HepG2 (cell line): Measurements from ENCODE around the gene HEATR5B. TPM values are rescaled to one million over a fixed set of nuclear protein-coding genes. Genes with fewer than 3 reads are reported as not detected.

Source experiments
- ATF7 ChIP-seq, 2 experiments: fragments of 450-650 bp in 1 of 2; sonication (generic) in 1 of 2; formaldehyde crosslinking in 1 of 2; IDR thresholded peaks; 2 replicates each; pipeline versions ENCODE4 v1.4.0 to v1.6.1; 2016 to 2020; ENCODE audit warnings: antibody characterized with exemption in 1 of 2, mild to moderate bottlenecking in 1 of 2, missing genetic modification reagents in 1 of 2
- CBX2 ChIP-seq, 2 experiments: fragments of 200-600 bp in 1 of 2; sonication (generic); formaldehyde crosslinking in 1 of 2; IDR thresholded peaks; 2 replicates each; pipeline versions ENCODE4 v1.7.0 to v1.8.1; 2018 to 2022; ENCODE audit warnings: low read depth in 2 of 2, low read length in 1 of 2, mild to moderate bottlenecking in 1 of 2, missing genetic modification reagents in 1 of 2
- DPF2 ChIP-seq: sonication (generic); formaldehyde crosslinking; IDR thresholded peaks from 2 replicates; pipeline ENCODE4 v1.4.0; 2020; ENCODE audit warnings: mild to moderate bottlenecking, low read depth, missing genetic modification reagents, borderline replicate concordance
- ELF1 ChIP-seq: sonication (generic); formaldehyde crosslinking; IDR thresholded peaks from 2 replicates; pipeline ENCODE4 v1.4.0; 2020; ENCODE audit warnings: missing genetic modification reagents
- GFI1 ChIP-seq: sonication (generic); formaldehyde crosslinking; IDR thresholded peaks from 2 replicates; pipeline ENCODE4 v1.5.0; 2020; ENCODE audit warnings: missing genetic modification reagents, mild to moderate bottlenecking, borderline replicate concordance
- HOXA9 ChIP-seq: sonication (generic); formaldehyde crosslinking; IDR thresholded peaks from 2 replicates; pipeline ENCODE4 v1.8.1; 2022; ENCODE audit warnings: missing genetic modification reagents, mild to moderate bottlenecking, moderate library complexity, borderline replicate concordance
- IRF9 ChIP-seq: sonication (generic); formaldehyde crosslinking; IDR thresholded peaks from 2 replicates; pipeline ENCODE4 v1.8.0; 2022; ENCODE audit warnings: missing genetic modification reagents, mild to moderate bottlenecking, borderline replicate concordance
- MAZ ChIP-seq, 2 experiments: sonication (generic) in 1 of 2; formaldehyde crosslinking in 1 of 2; IDR thresholded peaks; 2 replicates each; pipeline versions ENCODE4 v1.5.0 to v1.6.1; 2012 to 2020; ENCODE audit warnings: low read depth in 2 of 2, mild to moderate bottlenecking in 2 of 2, borderline replicate concordance in 1 of 2, improper control_type of control experiment in 1 of 2, low read length in 1 of 2, missing genetic modification reagents in 1 of 2, moderate library complexity in 1 of 2
- NR2F1 ChIP-seq, 2 experiments: fragments of 450-650 bp in 1 of 2; formaldehyde crosslinking in 1 of 2; IDR thresholded peaks; 2 replicates each; pipeline versions ENCODE4 v1.5.0 to v1.6.1; 2016 to 2020; ENCODE audit warnings: mild to moderate bottlenecking in 1 of 2, missing compliant biosample characterization in 1 of 2, missing genetic modification reagents in 1 of 2, moderate library complexity in 1 of 2
- RBM22 ChIP-seq: fragments of 200-400 bp; formaldehyde crosslinking; optimal IDR thresholded peaks from 2 replicates; pipeline ENCODE3; 2017; ENCODE audit warnings: mild to moderate bottlenecking, low read length, moderate library complexity
- RFX1 ChIP-seq: fragments of 450-650 bp; IDR thresholded peaks from 2 replicates; pipeline ENCODE4 v1.6.1; 2017
- XBP1 ChIP-seq: sonication (generic); formaldehyde crosslinking; IDR thresholded peaks from 2 replicates; pipeline ENCODE4 v1.5.0; 2020; ENCODE audit warnings: missing genetic modification reagents
- ZFP82 ChIP-seq: sonication (generic); formaldehyde crosslinking; IDR thresholded peaks from 2 replicates; pipeline ENCODE4 v1.5.1; 2020; ENCODE audit warnings: mild to moderate bottlenecking, missing genetic modification reagents, borderline replicate concordance
- ZNF296 ChIP-seq: sonication (generic); formaldehyde crosslinking; conservative IDR thresholded peaks from 2 replicates; pipeline ENCODE4 v1.5.0; 2020; ENCODE audit warnings: mild to moderate bottlenecking, missing genetic modification reagents
- ZNF510 ChIP-seq: sonication (generic); formaldehyde crosslinking; IDR thresholded peaks from 2 replicates; pipeline ENCODE4 v1.4.0; 2020; ENCODE audit warnings: low read depth, mild to moderate bottlenecking, missing genetic modification reagents
- ZNF556 ChIP-seq: sonication (generic); formaldehyde crosslinking; IDR thresholded peaks from 2 replicates; pipeline ENCODE4 v1.4.0; 2020; ENCODE audit warnings: mild to moderate bottlenecking, missing genetic modification reagents, borderline replicate concordance
- ZNF703 ChIP-seq: sonication (generic); formaldehyde crosslinking; IDR thresholded peaks from 2 replicates; pipeline ENCODE4 v1.5.1; 2020; ENCODE audit warnings: missing genetic modification reagents, mild to moderate bottlenecking, moderate library complexity, borderline replicate concordance
- ZNF709 ChIP-seq: sonication (generic); formaldehyde crosslinking; IDR thresholded peaks from 2 replicates; pipeline ENCODE4 v1.5.0; 2020; ENCODE audit warnings: mild to moderate bottlenecking, missing genetic modification reagents
- polyA plus RNA-seq, 8 experiments: library from polyadenylated mRNA; depleted of rRNA in 3 of 8; stranded (reverse) in 7 of 8; unstranded in 1 of 8; fragments of >200 nt; fragmentation: Illumina TruSeq in 4 of 8; extraction: Trizol in 4 of 8; gene quantifications; 2 replicates each; pipeline versions ENCODE4 v1.2.1 to v1.2.3, GENCODE V29; 2011 to 2016; ENCODE audit warnings: low read depth in 4 of 8, missing spikeins in 1 of 8, mixed read lengths in 1 of 8; ENCODE audit not compliant: insufficient read depth in 1 of 8
- total RNA-seq, 5 experiments: library from RNA; depleted of rRNA; stranded (reverse); fragments of >200 nt; fragmentation: Illumina TruSeq; extraction: Trizol; gene quantifications; 2 replicates each; pipeline ENCODE4 v1.2.3, GENCODE V29; 2016; ENCODE audit warnings: low read depth in 1 of 5
- TF ChIP-seq, protein P1 (sequence below): sonication (generic); formaldehyde crosslinking; IDR thresholded peaks from 2 replicates; pipeline ENCODE4 v1.5.0; 2020; ENCODE audit warnings: missing genetic modification reagents
- TF ChIP-seq, protein P2 (sequence below): sonication (generic); formaldehyde crosslinking; IDR thresholded peaks from 2 replicates; pipeline ENCODE4 v1.5.0; 2020; ENCODE audit warnings: mild to moderate bottlenecking, missing genetic modification reagents
- TF ChIP-seq, protein P3 (sequence below), 2 experiments: fragments of 450-650 bp in 1 of 2; sonication (generic) in 1 of 2; formaldehyde crosslinking; IDR thresholded peaks; 2 replicates each; pipeline versions ENCODE4 v1.5.0 to v1.8.0; 2020 to 2022; ENCODE audit warnings: mild to moderate bottlenecking in 1 of 2, missing genetic modification reagents in 1 of 2

Gene HEATR5B
- total and polyA plus RNA-seq, 2 of the 13 experiments (the other 11 are each of a cell fraction or from before 2014, with no cell fraction given): 12.7 to 16.3 TPM

- TF ChIP-seq, protein P1, sequence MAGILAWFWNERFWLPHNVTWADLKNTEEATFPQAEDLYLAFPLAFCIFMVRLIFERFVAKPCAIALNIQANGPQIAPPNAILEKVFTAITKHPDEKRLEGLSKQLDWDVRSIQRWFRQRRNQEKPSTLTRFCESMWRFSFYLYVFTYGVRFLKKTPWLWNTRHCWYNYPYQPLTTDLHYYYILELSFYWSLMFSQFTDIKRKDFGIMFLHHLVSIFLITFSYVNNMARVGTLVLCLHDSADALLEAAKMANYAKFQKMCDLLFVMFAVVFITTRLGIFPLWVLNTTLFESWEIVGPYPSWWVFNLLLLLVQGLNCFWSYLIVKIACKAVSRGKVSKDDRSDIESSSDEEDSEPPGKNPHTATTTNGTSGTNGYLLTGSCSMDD (CRISPR knock-in tag): no peak
- TF ChIP-seq ATF7 (IDR thresholded peaks at IDR 0.05) (no peak), ATF7 (CRISPR knock-in tag; IDR thresholded peaks at IDR 0.05) (no peak), XBP1 (no peak), DPF2 (no peak), RFX1 (no peak), RBM22 (no peak), ZNF556 (peak; percentile 58; the same call in 1 of the 2 replicates), CBX2 (IDR thresholded peaks at IDR 0.05; ENCODE audit: low read depth, low read length) (no peak), CBX2 (CRISPR knock-in tag; IDR thresholded peaks at IDR 0.05; ENCODE audit: low read depth) (no peak), ZNF709 (CRISPR knock-in tag) (peak; percentile 81; the same call in 1 of the 2 replicates), MAZ (IDR thresholded peaks at IDR 0.05; ENCODE audit: borderline replicate concordance, low read depth, low read length) (peak; percentile 93), MAZ (CRISPR knock-in tag; IDR thresholded peaks at IDR 0.05; ENCODE audit: low read depth) (peak; percentile 96), ZNF510 (CRISPR knock-in tag) (no peak; the same call in 1 of the 2 replicates), ELF1 (peak; percentile 31; the same call in 1 of the 2 replicates), GFI1 (CRISPR knock-in tag) (peak; percentile 75), ZNF703 (CRISPR knock-in tag) (no peak; the same call in 1 of the 2 replicates), NR2F1 (CRISPR knock-in tag; IDR thresholded peaks at IDR 0.05) (no peak), ZFP82 (CRISPR knock-in tag) (peak; percentile 94; the same call in 1 of the 2 replicates), IRF9 (CRISPR knock-in tag) (peak; percentile 93; the same call in 1 of the 2 replicates), HOXA9 (peak; percentile 56; the same call in 1 of the 2 replicates), ZNF296 (no peak)
- TF ChIP-seq, protein P2, sequence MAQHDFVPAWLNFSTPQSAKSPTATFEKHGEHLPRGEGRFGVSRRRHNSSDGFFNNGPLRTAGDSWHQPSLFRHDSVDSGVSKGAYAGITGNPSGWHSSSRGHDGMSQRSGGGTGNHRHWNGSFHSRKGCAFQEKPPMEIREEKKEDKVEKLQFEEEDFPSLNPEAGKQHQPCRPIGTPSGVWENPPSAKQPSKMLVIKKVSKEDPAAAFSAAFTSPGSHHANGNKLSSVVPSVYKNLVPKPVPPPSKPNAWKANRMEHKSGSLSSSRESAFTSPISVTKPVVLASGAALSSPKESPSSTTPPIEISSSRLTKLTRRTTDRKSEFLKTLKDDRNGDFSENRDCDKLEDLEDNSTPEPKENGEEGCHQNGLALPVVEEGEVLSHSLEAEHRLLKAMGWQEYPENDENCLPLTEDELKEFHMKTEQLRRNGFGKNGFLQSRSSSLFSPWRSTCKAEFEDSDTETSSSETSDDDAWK (CRISPR knock-in tag): no peak
- TF ChIP-seq, protein P3, sequence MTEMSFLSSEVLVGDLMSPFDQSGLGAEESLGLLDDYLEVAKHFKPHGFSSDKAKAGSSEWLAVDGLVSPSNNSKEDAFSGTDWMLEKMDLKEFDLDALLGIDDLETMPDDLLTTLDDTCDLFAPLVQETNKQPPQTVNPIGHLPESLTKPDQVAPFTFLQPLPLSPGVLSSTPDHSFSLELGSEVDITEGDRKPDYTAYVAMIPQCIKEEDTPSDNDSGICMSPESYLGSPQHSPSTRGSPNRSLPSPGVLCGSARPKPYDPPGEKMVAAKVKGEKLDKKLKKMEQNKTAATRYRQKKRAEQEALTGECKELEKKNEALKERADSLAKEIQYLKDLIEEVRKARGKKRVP (CRISPR knock-in tag; IDR thresholded peaks at IDR 0.05): peak in 1 of 2 experiments; percentile 70; a peak in 1 of 4 replicates
These were observed 117.6 kb downstream of the HEATR5B start, which contains the start of gene STRN (continued) for GRCh38 chr2:36966370-36967235.
